ENCODE data around the gene SPDEF.

GRCh38 chr6:34578445-34579262 lies 22.5 kb upstream of the SPDEF start:
- no peak for TF ChIP-seq CTCF (IDR thresholded peaks at IDR 0.05)
- TF ChIP-seq POLR2A (IDR thresholded peaks at IDR 0.05): no peak

Data from vagina (tissue), 2 donors.